WTC11 (cell line): ENCODE measurements around the gene NCBP1. TPM values are rescaled to one million over a fixed set of nuclear protein-coding genes. Genes with fewer than 3 reads are reported as not detected.

ENCODE experiments used
- ATAC-seq: fragments of 200-7000 bp; cut with Tn5 transposase; 2 replicates; pipeline ENCODE4 v1.10.0; 2021; ENCODE audit warnings: mild to moderate bottlenecking, moderate library complexity
- CTCF ChIA-PET: fragments of 300-600 bp; sonication (Branson Sonifier 250); formaldehyde crosslinking; loops from one replicate; lab custom pipeline; 2021; ENCODE audit warnings: antibody characterized with exemption; lab: Charles Lee
- POLR2A ChIA-PET: fragments of 350-600 bp; sonication (Branson Sonifier 250); formaldehyde crosslinking; loops from one replicate; lab custom pipeline; 2021; ENCODE audit warnings: antibody characterized with exemption; lab: Charles Lee
- DNase-seq: peaks from one replicate; pipeline ENCODE4 v3.0.0; 2021; ENCODE audit warnings: low spot score
- H3K27ac Mint-ChIP-seq: 2 replicates; pipeline ENCODE4 v1.8.0; 2021; ENCODE audit warnings: mixed read lengths
- H3K27me3 Mint-ChIP-seq: 2 replicates; pipeline ENCODE4 v1.8.0; 2021; ENCODE audit warnings: low read depth, mild to moderate bottlenecking, moderate library complexity, mixed read lengths
- H3K36me3 Mint-ChIP-seq: 2 replicates; pipeline ENCODE4 v1.8.0; 2021; ENCODE audit warnings: mixed read lengths
- H3K4me1 Mint-ChIP-seq: 2 replicates; pipeline ENCODE4 v1.8.0; 2022; ENCODE audit warnings: mixed read lengths
- H3K4me3 Mint-ChIP-seq: 2 replicates; pipeline ENCODE4 v1.8.0; 2021; ENCODE audit warnings: mild to moderate bottlenecking, moderate library complexity, mixed read lengths
- H3K9me3 Mint-ChIP-seq: 2 replicates; pipeline ENCODE4 v1.8.0; 2021; ENCODE audit warnings: mixed read lengths
- CBFB ChIP-seq: sonication (generic); formaldehyde crosslinking; IDR thresholded peaks from 2 replicates; pipeline ENCODE4 v1.8.1; 2022; ENCODE audit warnings: mild to moderate bottlenecking, low read depth, missing genetic modification reagents
- CREM ChIP-seq: sonication (generic); formaldehyde crosslinking; IDR thresholded peaks from 2 replicates; pipeline ENCODE4 v1.8.1; 2022; ENCODE audit warnings: mild to moderate bottlenecking, missing genetic modification reagents, moderate library complexity
- ELF4 ChIP-seq: sonication (generic); formaldehyde crosslinking; IDR thresholded peaks from 2 replicates; pipeline ENCODE4 v1.8.1; 2022; ENCODE audit warnings: low read depth, mild to moderate bottlenecking, moderate library complexity, missing genetic modification reagents
- FOXK1 ChIP-seq: sonication (generic); formaldehyde crosslinking; IDR thresholded peaks from 2 replicates; pipeline ENCODE4 v1.8.0; 2022; ENCODE audit warnings: mild to moderate bottlenecking, moderate library complexity, missing genetic modification reagents
- HMGA2 ChIP-seq: fragments of 250-450 bp; sonication (Bioruptor Pico); IDR thresholded peaks from 2 replicates; pipeline ENCODE4 v1.4.0; 2021; ENCODE audit warnings: mild to moderate bottlenecking, moderate library complexity
- JAZF1 ChIP-seq: fragments of 250-450 bp; sonication (Bioruptor Pico); IDR thresholded peaks from 2 replicates; pipeline ENCODE4 v1.9.0; 2021; ENCODE audit warnings: moderate library complexity, mild to moderate bottlenecking, inconsistent platforms
- JUN ChIP-seq: sonication (generic); formaldehyde crosslinking; IDR thresholded peaks from 2 replicates; pipeline ENCODE4 v1.8.0; 2023; ENCODE audit warnings: mild to moderate bottlenecking, missing genetic modification reagents
- MXD4 ChIP-seq: fragments of 250-450 bp; sonication (Bioruptor Pico); IDR thresholded peaks from 2 replicates; pipeline ENCODE4 v1.8.0; 2021; ENCODE audit warnings: mild to moderate bottlenecking, moderate library complexity, borderline replicate concordance
- NR2C2 ChIP-seq: sonication (generic); formaldehyde crosslinking; IDR thresholded peaks from 2 replicates; pipeline ENCODE4 v1.8.0; 2022; ENCODE audit warnings: mild to moderate bottlenecking, missing genetic modification reagents
- RELA ChIP-seq: sonication (generic); formaldehyde crosslinking; IDR thresholded peaks from 2 replicates; pipeline ENCODE4 v1.8.1; 2022; ENCODE audit warnings: missing genetic modification reagents, mild to moderate bottlenecking, borderline replicate concordance
- RORB ChIP-seq: fragments of 250-450 bp; sonication (Bioruptor Pico); IDR thresholded peaks from 2 replicates; pipeline ENCODE4 v1.9.0; 2021; ENCODE audit warnings: mild to moderate bottlenecking
- SOX15 ChIP-seq: fragments of 250-450 bp; sonication (Bioruptor Pico); IDR thresholded peaks from 2 replicates; pipeline ENCODE4 v1.9.0; 2021; ENCODE audit warnings: mild to moderate bottlenecking
- ZBTB21 ChIP-seq: sonication (generic); formaldehyde crosslinking; IDR thresholded peaks from 2 replicates; pipeline ENCODE4 v1.8.1; 2023; ENCODE audit warnings: mild to moderate bottlenecking, missing genetic modification reagents, borderline replicate concordance
- ZNF138 ChIP-seq: sonication (generic); formaldehyde crosslinking; conservative IDR thresholded peaks from 2 replicates; pipeline ENCODE4 v1.8.1; 2022; ENCODE audit warnings: mild to moderate bottlenecking, moderate library complexity, missing genetic modification reagents
- ZNF317 ChIP-seq: sonication (generic); formaldehyde crosslinking; IDR thresholded peaks from 2 replicates; pipeline ENCODE4 v1.8.1; 2023; ENCODE audit warnings: low read depth, mild to moderate bottlenecking, moderate library complexity, missing genetic modification reagents, borderline replicate concordance
- ZNF423 ChIP-seq: fragments of 250-450 bp; sonication (Bioruptor Pico); IDR thresholded peaks from 2 replicates; pipeline ENCODE4 v2.1.2; 2022; ENCODE audit warnings: mild to moderate bottlenecking, moderate library complexity
- total RNA-seq: library from RNA; stranded (reverse); gene quantifications from 3 replicates; pipeline ENCODE4 v1.2.3, GENCODE V29; 2021
- TF ChIP-seq, protein P1 (sequence below): fragments of 250-450 bp; sonication (Bioruptor Pico); conservative IDR thresholded peaks from 2 replicates; pipeline ENCODE4 v1.9.0; 2021; ENCODE audit warnings: mild to moderate bottlenecking
- TF ChIP-seq, protein P2 (sequence below): fragments of 250-450 bp; sonication (Bioruptor Pico); IDR thresholded peaks from 2 replicates; pipeline ENCODE4 v1.9.0; 2021; ENCODE audit warnings: mild to moderate bottlenecking
- TF ChIP-seq, protein P3 (sequence below): sonication (generic); formaldehyde crosslinking; IDR thresholded peaks from 2 replicates; pipeline ENCODE4 v1.8.1; 2022; ENCODE audit warnings: low read depth, mild to moderate bottlenecking, moderate library complexity, missing genetic modification reagents, borderline replicate concordance
- TF ChIP-seq, protein P4 (sequence below): sonication (generic); formaldehyde crosslinking; IDR thresholded peaks from 2 replicates; pipeline ENCODE4 v1.8.1; 2023; ENCODE audit warnings: mild to moderate bottlenecking, missing genetic modification reagents
- TF ChIP-seq, protein P5 (sequence below): sonication (generic); formaldehyde crosslinking; IDR thresholded peaks from 2 replicates; pipeline ENCODE4 v1.8.0; 2022; ENCODE audit warnings: mild to moderate bottlenecking, missing genetic modification reagents
- TF ChIP-seq, protein P6 (sequence below): sonication (generic); formaldehyde crosslinking; conservative IDR thresholded peaks from 2 replicates; pipeline ENCODE4 v1.8.1; 2022; ENCODE audit warnings: mild to moderate bottlenecking, missing genetic modification reagents
- TF ChIP-seq, protein P7 (sequence below): sonication (generic); formaldehyde crosslinking; IDR thresholded peaks from 2 replicates; pipeline ENCODE4 v1.8.1; 2023; ENCODE audit warnings: mild to moderate bottlenecking, missing genetic modification reagents

Gene NCBP1
- total RNA-seq, 1 experiment from 2014 or later = 61.1 TPM

DNA sequence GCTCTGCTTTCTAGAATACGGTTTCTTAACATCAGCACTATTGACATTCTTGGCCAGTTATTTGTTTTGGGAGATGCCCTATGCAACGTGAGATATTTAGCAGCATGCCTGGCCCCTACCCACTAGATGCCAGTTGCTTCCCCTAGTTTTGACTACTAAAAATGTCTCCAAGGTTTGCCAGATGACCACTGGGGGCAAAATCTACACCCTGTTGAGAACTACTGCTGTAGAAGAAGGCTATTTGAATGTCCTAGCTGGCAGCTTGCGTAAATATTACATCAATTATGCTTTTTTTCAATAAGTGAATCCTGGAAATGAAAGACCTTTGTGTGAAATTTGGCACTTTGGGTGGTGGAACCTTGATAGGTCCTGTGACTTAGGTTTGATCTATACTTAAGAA, 5.0 kb downstream of the NCBP1 start:
- peaks cover 15% of the 10 kb centered on the region for H3K36me3 Mint-ChIP-seq
- H3K4me1 Mint-ChIP-seq = peaks cover 23% of the 10 kb centered on the region
- DNase-seq (no peak), ATAC-seq (peak; percentile 60)
- H3K27ac Mint-ChIP-seq = no peak overlapping the region
- ChIA-PET CTCF (interaction anchor here (1.3 kb wide), 1 partner anchor 40 kb away, joined by 6 read pairs; no protein-coding TSS in a partner anchor), POLR2A (no interaction called here)
- TF ChIP-seq CREM (CRISPR knock-in tag) = no peak
- no peak for TF ChIP-seq HMGA2 (CRISPR knock-in tag)
- no peaks in the 10 kb centered on the region for H3K9me3 Mint-ChIP-seq
- no peak overlapping the region for H3K4me3 Mint-ChIP-seq
- no peaks in the 10 kb centered on the region for H3K27me3 Mint-ChIP-seq

DNA sequence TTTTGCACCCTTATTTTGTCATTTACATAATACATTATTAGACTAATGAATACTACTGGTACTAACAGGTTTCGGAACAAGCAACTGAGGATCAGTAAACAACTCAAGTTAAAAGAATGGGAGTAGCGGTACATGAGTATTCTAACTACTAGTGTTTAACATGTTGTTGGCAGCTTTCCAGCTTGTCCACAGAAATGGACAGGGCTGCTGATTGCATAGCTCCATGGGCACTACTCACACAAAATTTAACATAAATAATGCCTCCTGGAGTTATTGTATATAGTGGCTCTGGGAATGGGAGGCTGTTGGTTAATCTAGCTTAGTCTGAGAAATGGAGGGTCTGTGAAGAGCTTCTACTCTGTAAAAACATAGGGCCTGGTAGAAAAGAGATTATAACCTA, 6.7 kb downstream of the NCBP1 start:
- CTCF ChIA-PET = interaction anchor here (1.3 kb wide), 1 partner anchor 59 kb away, joined by 3 read pairs; no protein-coding TSS in a partner anchor
- Mint-ChIP-seq H3K36me3 (peaks cover 25% of the 10 kb centered on the region), H3K9me3 (no peaks in the 10 kb centered on the region), H3K27me3 (no peaks in the 10 kb centered on the region), H3K4me1 (peaks cover 12% of the 10 kb centered on the region), H3K27ac (no peak overlapping the region), H3K4me3 (no peak overlapping the region)
- DNase-seq = no peak
- POLR2A ChIA-PET = no interaction called here
- ATAC-seq = no peak
- TF ChIP-seq SOX15 (CRISPR knock-in tag) = no peak
- TF ChIP-seq, protein P1, sequence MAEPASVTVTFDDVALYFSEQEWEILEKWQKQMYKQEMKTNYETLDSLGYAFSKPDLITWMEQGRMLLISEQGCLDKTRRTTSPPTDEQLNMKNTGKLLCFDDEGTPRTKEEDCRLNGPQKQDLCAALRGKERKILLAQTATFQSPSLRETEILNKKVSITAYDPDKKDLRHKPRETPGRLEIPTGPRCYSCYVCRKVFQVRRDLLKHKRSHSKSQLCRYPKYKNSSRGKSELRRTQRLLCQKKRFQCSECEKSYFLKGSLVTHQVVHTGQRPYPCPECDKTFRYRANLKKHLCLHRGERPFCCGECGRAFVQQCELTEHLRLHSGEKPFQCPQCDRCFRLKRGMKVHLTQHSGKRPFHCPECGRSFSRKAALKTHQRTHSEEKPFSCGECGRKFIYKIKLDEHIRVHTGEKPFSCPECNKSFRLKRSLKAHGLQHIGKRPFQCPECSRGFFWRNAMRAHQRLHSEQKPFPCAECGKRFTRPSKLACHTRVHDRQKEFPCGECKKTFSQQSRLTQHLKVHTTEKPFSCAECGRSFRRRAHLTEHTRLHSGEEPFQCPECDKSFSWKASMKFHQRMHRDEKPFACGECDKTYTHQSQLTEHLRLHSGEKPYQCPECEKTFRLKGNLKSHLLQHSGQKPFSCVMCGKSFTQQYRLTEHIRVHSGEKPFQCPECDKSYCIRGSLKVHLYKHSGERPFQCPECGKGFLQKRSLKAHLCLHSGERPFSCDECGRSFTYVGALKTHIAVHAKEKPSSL (CRISPR knock-in tag) = no peak
- TF ChIP-seq, protein P2, sequence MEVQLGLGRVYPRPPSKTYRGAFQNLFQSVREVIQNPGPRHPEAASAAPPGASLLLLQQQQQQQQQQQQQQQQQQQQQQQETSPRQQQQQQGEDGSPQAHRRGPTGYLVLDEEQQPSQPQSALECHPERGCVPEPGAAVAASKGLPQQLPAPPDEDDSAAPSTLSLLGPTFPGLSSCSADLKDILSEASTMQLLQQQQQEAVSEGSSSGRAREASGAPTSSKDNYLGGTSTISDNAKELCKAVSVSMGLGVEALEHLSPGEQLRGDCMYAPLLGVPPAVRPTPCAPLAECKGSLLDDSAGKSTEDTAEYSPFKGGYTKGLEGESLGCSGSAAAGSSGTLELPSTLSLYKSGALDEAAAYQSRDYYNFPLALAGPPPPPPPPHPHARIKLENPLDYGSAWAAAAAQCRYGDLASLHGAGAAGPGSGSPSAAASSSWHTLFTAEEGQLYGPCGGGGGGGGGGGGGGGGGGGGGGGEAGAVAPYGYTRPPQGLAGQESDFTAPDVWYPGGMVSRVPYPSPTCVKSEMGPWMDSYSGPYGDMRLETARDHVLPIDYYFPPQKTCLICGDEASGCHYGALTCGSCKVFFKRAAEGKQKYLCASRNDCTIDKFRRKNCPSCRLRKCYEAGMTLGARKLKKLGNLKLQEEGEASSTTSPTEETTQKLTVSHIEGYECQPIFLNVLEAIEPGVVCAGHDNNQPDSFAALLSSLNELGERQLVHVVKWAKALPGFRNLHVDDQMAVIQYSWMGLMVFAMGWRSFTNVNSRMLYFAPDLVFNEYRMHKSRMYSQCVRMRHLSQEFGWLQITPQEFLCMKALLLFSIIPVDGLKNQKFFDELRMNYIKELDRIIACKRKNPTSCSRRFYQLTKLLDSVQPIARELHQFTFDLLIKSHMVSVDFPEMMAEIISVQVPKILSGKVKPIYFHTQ = no peak
- TF ChIP-seq MXD4 (CRISPR knock-in tag) = no peak
- TF ChIP-seq NR2C2 (CRISPR knock-in tag) = no peak
- no peak for TF ChIP-seq ZBTB21 (CRISPR knock-in tag)
- TF ChIP-seq, protein P3, sequence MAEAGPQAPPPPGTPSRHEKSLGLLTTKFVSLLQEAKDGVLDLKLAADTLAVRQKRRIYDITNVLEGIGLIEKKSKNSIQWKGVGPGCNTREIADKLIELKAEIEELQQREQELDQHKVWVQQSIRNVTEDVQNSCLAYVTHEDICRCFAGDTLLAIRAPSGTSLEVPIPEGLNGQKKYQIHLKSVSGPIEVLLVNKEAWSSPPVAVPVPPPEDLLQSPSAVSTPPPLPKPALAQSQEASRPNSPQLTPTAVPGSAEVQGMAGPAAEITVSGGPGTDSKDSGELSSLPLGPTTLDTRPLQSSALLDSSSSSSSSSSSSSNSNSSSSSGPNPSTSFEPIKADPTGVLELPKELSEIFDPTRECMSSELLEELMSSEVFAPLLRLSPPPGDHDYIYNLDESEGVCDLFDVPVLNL (CRISPR knock-in tag) = no peak
- TF ChIP-seq, protein P4, sequence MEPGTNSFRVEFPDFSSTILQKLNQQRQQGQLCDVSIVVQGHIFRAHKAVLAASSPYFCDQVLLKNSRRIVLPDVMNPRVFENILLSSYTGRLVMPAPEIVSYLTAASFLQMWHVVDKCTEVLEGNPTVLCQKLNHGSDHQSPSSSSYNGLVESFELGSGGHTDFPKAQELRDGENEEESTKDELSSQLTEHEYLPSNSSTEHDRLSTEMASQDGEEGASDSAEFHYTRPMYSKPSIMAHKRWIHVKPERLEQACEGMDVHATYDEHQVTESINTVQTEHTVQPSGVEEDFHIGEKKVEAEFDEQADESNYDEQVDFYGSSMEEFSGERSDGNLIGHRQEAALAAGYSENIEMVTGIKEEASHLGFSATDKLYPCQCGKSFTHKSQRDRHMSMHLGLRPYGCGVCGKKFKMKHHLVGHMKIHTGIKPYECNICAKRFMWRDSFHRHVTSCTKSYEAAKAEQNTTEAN (CRISPR knock-in tag) = no peak
- TF ChIP-seq, protein P5, sequence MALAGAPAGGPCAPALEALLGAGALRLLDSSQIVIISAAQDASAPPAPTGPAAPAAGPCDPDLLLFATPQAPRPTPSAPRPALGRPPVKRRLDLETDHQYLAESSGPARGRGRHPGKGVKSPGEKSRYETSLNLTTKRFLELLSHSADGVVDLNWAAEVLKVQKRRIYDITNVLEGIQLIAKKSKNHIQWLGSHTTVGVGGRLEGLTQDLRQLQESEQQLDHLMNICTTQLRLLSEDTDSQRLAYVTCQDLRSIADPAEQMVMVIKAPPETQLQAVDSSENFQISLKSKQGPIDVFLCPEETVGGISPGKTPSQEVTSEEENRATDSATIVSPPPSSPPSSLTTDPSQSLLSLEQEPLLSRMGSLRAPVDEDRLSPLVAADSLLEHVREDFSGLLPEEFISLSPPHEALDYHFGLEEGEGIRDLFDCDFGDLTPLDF (CRISPR knock-in tag) = no peak
- no peak for TF ChIP-seq ZNF138
- no peak for TF ChIP-seq RORB

DNA sequence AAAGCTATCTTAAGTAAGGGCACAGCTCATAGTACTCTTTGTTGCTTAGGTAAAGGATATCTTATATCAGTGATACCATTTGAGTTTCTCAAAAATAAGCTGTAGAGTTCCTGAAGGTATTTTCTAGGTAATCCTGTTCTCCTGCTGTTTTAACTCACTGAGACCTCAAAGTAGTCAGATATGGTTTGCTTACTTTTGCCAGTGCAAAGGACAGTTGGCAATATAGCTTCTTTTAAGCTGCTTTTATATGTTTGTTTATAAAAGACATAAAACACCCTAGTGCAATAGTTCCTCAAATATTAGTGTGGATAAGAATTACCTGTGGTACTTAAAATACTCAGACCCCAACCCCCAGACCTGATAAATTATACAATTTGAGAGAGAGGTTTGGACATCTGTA, 12.1 kb downstream of the NCBP1 start:
- POLR2A ChIA-PET = no interaction called here
- Mint-ChIP-seq H3K27me3 (no peaks in the 10 kb centered on the region), H3K36me3 (peaks cover 55% of the 10 kb centered on the region), H3K4me1 (no peaks in the 10 kb centered on the region), H3K9me3 (no peaks in the 10 kb centered on the region), H3K27ac (no peak overlapping the region), H3K4me3 (no peak overlapping the region)
- no peak for DNase-seq
- ATAC-seq = no peak
- CTCF ChIA-PET = interaction anchor here (0.8 kb wide), 1 partner anchor 30 kb away, joined by 6 read pairs; no protein-coding TSS in a partner anchor
- no peak for TF ChIP-seq CBFB (CRISPR knock-in tag)
- TF ChIP-seq ZNF317 = no peak
- TF ChIP-seq SOX15 (CRISPR knock-in tag) = no peak
- no peak for TF ChIP-seq ELF4 (CRISPR knock-in tag)
- TF ChIP-seq JAZF1 (CRISPR knock-in tag) = no peak
- no peak for TF ChIP-seq ZNF423 (CRISPR knock-in tag)
- no peak for TF ChIP-seq RELA
- no peak for TF ChIP-seq JUN (CRISPR knock-in tag)
- TF ChIP-seq FOXK1 (CRISPR knock-in tag) = no peak
- TF ChIP-seq, protein P6, sequence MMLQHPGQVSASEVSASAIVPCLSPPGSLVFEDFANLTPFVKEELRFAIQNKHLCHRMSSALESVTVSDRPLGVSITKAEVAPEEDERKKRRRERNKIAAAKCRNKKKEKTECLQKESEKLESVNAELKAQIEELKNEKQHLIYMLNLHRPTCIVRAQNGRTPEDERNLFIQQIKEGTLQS (CRISPR knock-in tag) = no peak
- TF ChIP-seq, protein P7, sequence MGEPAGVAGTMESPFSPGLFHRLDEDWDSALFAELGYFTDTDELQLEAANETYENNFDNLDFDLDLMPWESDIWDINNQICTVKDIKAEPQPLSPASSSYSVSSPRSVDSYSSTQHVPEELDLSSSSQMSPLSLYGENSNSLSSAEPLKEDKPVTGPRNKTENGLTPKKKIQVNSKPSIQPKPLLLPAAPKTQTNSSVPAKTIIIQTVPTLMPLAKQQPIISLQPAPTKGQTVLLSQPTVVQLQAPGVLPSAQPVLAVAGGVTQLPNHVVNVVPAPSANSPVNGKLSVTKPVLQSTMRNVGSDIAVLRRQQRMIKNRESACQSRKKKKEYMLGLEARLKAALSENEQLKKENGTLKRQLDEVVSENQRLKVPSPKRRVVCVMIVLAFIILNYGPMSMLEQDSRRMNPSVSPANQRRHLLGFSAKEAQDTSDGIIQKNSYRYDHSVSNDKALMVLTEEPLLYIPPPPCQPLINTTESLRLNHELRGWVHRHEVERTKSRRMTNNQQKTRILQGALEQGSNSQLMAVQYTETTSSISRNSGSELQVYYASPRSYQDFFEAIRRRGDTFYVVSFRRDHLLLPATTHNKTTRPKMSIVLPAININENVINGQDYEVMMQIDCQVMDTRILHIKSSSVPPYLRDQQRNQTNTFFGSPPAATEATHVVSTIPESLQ (CRISPR knock-in tag) = no peak
